ENCODE results near the gene ZNF106.

Gene ZNF106

GRCh38 chr15:42465520-42466259 lies 25.3 kb downstream of the ZNF106 start:
- no peak overlapping the region for H3K27ac ChIP-seq (ENCODE audit: low read depth, low read length)
- no peak overlapping the region for H2BK120ac ChIP-seq (ENCODE audit: low read depth, low read length)
- H3K9ac ChIP-seq (ENCODE audit: low read length), result no peak overlapping the region
- no peak overlapping the region for H3K4me2 ChIP-seq (ENCODE audit: low read length)
- no peaks in the 10 kb centered on the region for H3K4me1 ChIP-seq (ENCODE audit: control insufficient read depth, low read depth, low read length)
- H2AK5ac ChIP-seq (ENCODE audit: low read length), result no peak overlapping the region
- H3K27me3 ChIP-seq (ENCODE audit: insufficient read depth, low read length, poor library complexity), result no peaks in the 10 kb centered on the region
- no peak overlapping the region for H3K4me3 ChIP-seq (ENCODE audit: low read length)
- H3K23ac ChIP-seq (ENCODE audit: low read length), result no peak overlapping the region
- no peak overlapping the region for H3K56ac ChIP-seq (ENCODE audit: low read length)
- no peak overlapping the region for H2BK5ac ChIP-seq (ENCODE audit: low read length)
- H3K79me1 ChIP-seq (ENCODE audit: low read length), result no peaks in the 10 kb centered on the region
- no peak overlapping the region for H3K4ac ChIP-seq (ENCODE audit: low read depth, low read length)
- no peak overlapping the region for H4K5ac ChIP-seq (ENCODE audit: low read length)
- H3K18ac ChIP-seq (ENCODE audit: low read length), result no peak overlapping the region
- WGBS (ENCODE audit: extremely low coverage, insufficient coverage, low lambda C conversion rate), result no CpG with 5 or more reads among the region's 8 CpGs
- no peaks in the 10 kb centered on the region for H3K36me3 ChIP-seq (ENCODE audit: control insufficient read depth, insufficient read depth, low read length)
- DNase-seq, result no peak
- no peak overlapping the region for H4K8ac ChIP-seq (ENCODE audit: low read depth, low read length)
- H2BK15ac ChIP-seq (replicated peaks; ENCODE audit: low read depth), result no peak overlapping the region
- H3K79me2 ChIP-seq (ENCODE audit: control insufficient read depth, insufficient read depth, low read length), result no peaks in the 10 kb centered on the region

- Histone ChIP-seq H3K4me1 (ENCODE audit: control insufficient read depth, low read depth, low read length) (peaks cover 4% of the 10 kb centered on the region), H3K4me2 (ENCODE audit: low read length) (no peak overlapping the region), H3K9ac (ENCODE audit: low read length) (no peak overlapping the region), H2AK5ac (ENCODE audit: low read length) (no peak overlapping the region), H3K4me3 (ENCODE audit: low read length) (no peak overlapping the region), H3K4ac (ENCODE audit: low read depth, low read length) (no peak overlapping the region), H2BK15ac (replicated peaks; ENCODE audit: low read depth) (no peak overlapping the region), H3K79me1 (ENCODE audit: low read length) (no peaks in the 10 kb centered on the region), H3K36me3 (ENCODE audit: control insufficient read depth, insufficient read depth, low read length) (no peaks in the 10 kb centered on the region), H3K27me3 (ENCODE audit: insufficient read depth, low read length, poor library complexity) (no peaks in the 10 kb centered on the region), H4K8ac (ENCODE audit: low read depth, low read length) (no peak overlapping the region), H3K18ac (ENCODE audit: low read length) (no peak overlapping the region), H3K23ac (ENCODE audit: low read length) (no peak overlapping the region), H2BK5ac (ENCODE audit: low read length) (no peak overlapping the region), H3K79me2 (ENCODE audit: control insufficient read depth, insufficient read depth, low read length) (no peaks in the 10 kb centered on the region), H2BK120ac (ENCODE audit: low read depth, low read length) (no peak overlapping the region), H3K27ac (ENCODE audit: low read depth, low read length) (no peak overlapping the region), H3K56ac (ENCODE audit: low read length) (no peak overlapping the region), H4K5ac (ENCODE audit: low read length) (no peak overlapping the region)
- DNase-seq, result no peak
- WGBS (ENCODE audit: extremely low coverage, insufficient coverage, low lambda C conversion rate), result no CpG with 5 or more reads among the region's 3 CpGs
These were observed 29.7 kb downstream of the ZNF106 start for GRCh38 chr15:42461261-42461660.

GRCh38 chr15:42457445-42458442 lies 33.2 kb downstream of the ZNF106 start:
- Histone ChIP-seq H3K27ac (ENCODE audit: low read depth, low read length) (peak overlapping the region; percentile 48), H3K27me3 (ENCODE audit: insufficient read depth, low read length, poor library complexity) (no peaks in the 10 kb centered on the region), H2AK5ac (ENCODE audit: low read length) (no peak overlapping the region), H3K23ac (ENCODE audit: low read length) (no peak overlapping the region), H3K9ac (ENCODE audit: low read length) (no peak overlapping the region), H3K56ac (ENCODE audit: low read length) (peak overlapping the region; percentile 44), H3K4me1 (ENCODE audit: control insufficient read depth, low read depth, low read length) (peaks cover 4% of the 10 kb centered on the region), H3K36me3 (ENCODE audit: control insufficient read depth, insufficient read depth, low read length) (no peaks in the 10 kb centered on the region), H2BK5ac (ENCODE audit: low read length) (no peak overlapping the region), H4K8ac (ENCODE audit: low read depth, low read length) (no peak overlapping the region), H3K79me2 (ENCODE audit: control insufficient read depth, insufficient read depth, low read length) (no peaks in the 10 kb centered on the region), H3K79me1 (ENCODE audit: low read length) (no peaks in the 10 kb centered on the region), H4K5ac (ENCODE audit: low read length) (no peak overlapping the region), H3K4me3 (ENCODE audit: low read length) (no peak overlapping the region), H2BK120ac (ENCODE audit: low read depth, low read length) (no peak overlapping the region), H3K4ac (ENCODE audit: low read depth, low read length) (peak overlapping the region; percentile 59), H3K18ac (ENCODE audit: low read length) (no peak overlapping the region), H3K4me2 (ENCODE audit: low read length) (no peak overlapping the region), H2BK15ac (replicated peaks; ENCODE audit: low read depth) (no peak overlapping the region)
- DNase-seq, result peak; percentile 98
- no CpG with 5 or more reads among the region's 8 CpGs for WGBS (ENCODE audit: extremely low coverage, insufficient coverage, low lambda C conversion rate)

- no peak overlapping the region for H3K4me3 ChIP-seq (ENCODE audit: low read length)
- no peak overlapping the region for H2BK120ac ChIP-seq (ENCODE audit: low read depth, low read length)
- no peaks in the 10 kb centered on the region for H3K79me1 ChIP-seq (ENCODE audit: low read length)
- no peak overlapping the region for H3K23ac ChIP-seq (ENCODE audit: low read length)
- no peak overlapping the region for H2AK5ac ChIP-seq (ENCODE audit: low read length)
- DNase-seq, result no peak
- no peaks in the 10 kb centered on the region for H3K36me3 ChIP-seq (ENCODE audit: control insufficient read depth, insufficient read depth, low read length)
- H3K4me2 ChIP-seq (ENCODE audit: low read length), result no peak overlapping the region
- H4K5ac ChIP-seq (ENCODE audit: low read length), result no peak overlapping the region
- H3K56ac ChIP-seq (ENCODE audit: low read length), result no peak overlapping the region
- no peak overlapping the region for H3K27ac ChIP-seq (ENCODE audit: low read depth, low read length)
- no peaks in the 10 kb centered on the region for H3K79me2 ChIP-seq (ENCODE audit: control insufficient read depth, insufficient read depth, low read length)
- peaks cover 4% of the 10 kb centered on the region for H3K4me1 ChIP-seq (ENCODE audit: control insufficient read depth, low read depth, low read length)
- H2BK5ac ChIP-seq (ENCODE audit: low read length), result no peak overlapping the region
- no peak overlapping the region for H3K9ac ChIP-seq (ENCODE audit: low read length)
- H2BK15ac ChIP-seq (replicated peaks; ENCODE audit: low read depth), result no peak overlapping the region
- no peak overlapping the region for H3K18ac ChIP-seq (ENCODE audit: low read length)
- no peaks in the 10 kb centered on the region for H3K27me3 ChIP-seq (ENCODE audit: insufficient read depth, low read length, poor library complexity)
- H3K4ac ChIP-seq (ENCODE audit: low read depth, low read length), result no peak overlapping the region
- no peak overlapping the region for H4K8ac ChIP-seq (ENCODE audit: low read depth, low read length)
- no CpG with 5 or more reads among the region's 3 CpGs for WGBS (ENCODE audit: extremely low coverage, insufficient coverage, low lambda C conversion rate)
These were observed 34.0 kb downstream of the ZNF106 start for GRCh38 chr15:42456971-42457370.

GRCh38 chr15:42456531-42456930 lies 34.4 kb downstream of the ZNF106 start:
- Histone ChIP-seq H3K4ac (ENCODE audit: low read depth, low read length) (no peak overlapping the region), H3K4me2 (ENCODE audit: low read length) (no peak overlapping the region), H3K36me3 (ENCODE audit: control insufficient read depth, insufficient read depth, low read length) (peaks cover under 1% of the 10 kb centered on the region), H3K27me3 (ENCODE audit: insufficient read depth, low read length, poor library complexity) (no peaks in the 10 kb centered on the region), H4K5ac (ENCODE audit: low read length) (no peak overlapping the region), H2BK15ac (replicated peaks; ENCODE audit: low read depth) (no peak overlapping the region), H3K79me2 (ENCODE audit: control insufficient read depth, insufficient read depth, low read length) (no peaks in the 10 kb centered on the region), H4K8ac (ENCODE audit: low read depth, low read length) (no peak overlapping the region), H3K4me1 (ENCODE audit: control insufficient read depth, low read depth, low read length) (peaks cover 4% of the 10 kb centered on the region), H3K27ac (ENCODE audit: low read depth, low read length) (no peak overlapping the region), H2BK120ac (ENCODE audit: low read depth, low read length) (no peak overlapping the region), H3K23ac (ENCODE audit: low read length) (no peak overlapping the region), H3K79me1 (ENCODE audit: low read length) (no peaks in the 10 kb centered on the region), H3K56ac (ENCODE audit: low read length) (no peak overlapping the region), H2AK5ac (ENCODE audit: low read length) (no peak overlapping the region), H3K18ac (ENCODE audit: low read length) (no peak overlapping the region), H3K4me3 (ENCODE audit: low read length) (no peak overlapping the region), H2BK5ac (ENCODE audit: low read length) (no peak overlapping the region), H3K9ac (ENCODE audit: low read length) (no peak overlapping the region)
- DNase-seq, result no peak
